Coronary artery (tissue), 2 donors: ENCODE data around the gene CPNE4.

ENCODE experiments used
- DNase-seq: peaks from one replicate; pipeline ENCODE4 v3.0.0-alpha.2; 2017; ENCODE audit warnings: low spot score
- H3K27ac ChIP-seq, 2 donors: fragments of 200-600 bp; sonication (generic); one replicate each; pipeline ENCODE4 v1.5.1; 2016 to 2019
- H3K4me3 ChIP-seq: fragments of 200-600 bp; sonication (generic); 2 replicates; pipeline ENCODE4 v1.5.1; 2016; ENCODE audit warnings: mild to moderate bottlenecking, moderate library complexity
- TF ChIP-seq, protein P1 (sequence below): fragments of 200-600 bp; sonication (generic); IDR thresholded peaks from one replicate; pipeline ENCODE4 v1.5.1; 2019; ENCODE audit warnings: antibody characterized with exemption

The CPNE4 gene

DNA sequence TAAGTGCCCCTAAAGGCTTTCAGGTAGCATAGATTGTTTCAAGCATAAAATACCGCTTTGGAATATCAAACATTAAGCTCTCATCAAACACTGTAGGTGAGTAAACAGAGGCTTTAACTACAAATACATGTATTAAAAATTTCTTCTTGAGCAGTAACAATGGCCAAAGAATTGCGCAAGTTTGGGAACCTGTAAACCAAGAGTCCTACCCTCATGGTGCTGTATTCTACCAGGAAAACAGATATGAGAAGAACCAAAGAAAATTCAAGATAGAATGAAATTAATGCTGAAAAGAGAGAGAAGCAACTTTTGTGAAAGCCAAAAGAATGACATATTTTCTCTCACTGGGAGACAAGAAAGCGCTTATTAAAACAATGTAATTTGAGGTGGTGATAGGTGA is 45.5 kb downstream of the CPNE4 start:
- TF ChIP-seq, protein P1, sequence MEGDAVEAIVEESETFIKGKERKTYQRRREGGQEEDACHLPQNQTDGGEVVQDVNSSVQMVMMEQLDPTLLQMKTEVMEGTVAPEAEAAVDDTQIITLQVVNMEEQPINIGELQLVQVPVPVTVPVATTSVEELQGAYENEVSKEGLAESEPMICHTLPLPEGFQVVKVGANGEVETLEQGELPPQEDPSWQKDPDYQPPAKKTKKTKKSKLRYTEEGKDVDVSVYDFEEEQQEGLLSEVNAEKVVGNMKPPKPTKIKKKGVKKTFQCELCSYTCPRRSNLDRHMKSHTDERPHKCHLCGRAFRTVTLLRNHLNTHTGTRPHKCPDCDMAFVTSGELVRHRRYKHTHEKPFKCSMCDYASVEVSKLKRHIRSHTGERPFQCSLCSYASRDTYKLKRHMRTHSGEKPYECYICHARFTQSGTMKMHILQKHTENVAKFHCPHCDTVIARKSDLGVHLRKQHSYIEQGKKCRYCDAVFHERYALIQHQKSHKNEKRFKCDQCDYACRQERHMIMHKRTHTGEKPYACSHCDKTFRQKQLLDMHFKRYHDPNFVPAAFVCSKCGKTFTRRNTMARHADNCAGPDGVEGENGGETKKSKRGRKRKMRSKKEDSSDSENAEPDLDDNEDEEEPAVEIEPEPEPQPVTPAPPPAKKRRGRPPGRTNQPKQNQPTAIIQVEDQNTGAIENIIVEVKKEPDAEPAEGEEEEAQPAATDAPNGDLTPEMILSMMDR = no peak
- DNase-seq = no peak

GRCh38 chr3:131988209-131988608 is 46.6 kb downstream of the CPNE4 start:
- DNase-seq = no peak
- Histone ChIP-seq H3K4me3 (no peak overlapping the region), H3K27ac (no peak overlapping the region)
- TF ChIP-seq, protein P1 = no peak

More for the DNA sequence above, 45.5 kb downstream of the CPNE4 start:
- no peak overlapping the region for H3K27ac ChIP-seq
- H3K4me3 ChIP-seq = no peak overlapping the region

- no peak for DNase-seq
- TF ChIP-seq, protein P1 = no peak
- H3K4me3 ChIP-seq = no peak overlapping the region
- H3K27ac ChIP-seq = no peak overlapping the region
These were observed 51.1 kb downstream of the CPNE4 start for GRCh38 chr3:131983689-131984088.

DNA sequence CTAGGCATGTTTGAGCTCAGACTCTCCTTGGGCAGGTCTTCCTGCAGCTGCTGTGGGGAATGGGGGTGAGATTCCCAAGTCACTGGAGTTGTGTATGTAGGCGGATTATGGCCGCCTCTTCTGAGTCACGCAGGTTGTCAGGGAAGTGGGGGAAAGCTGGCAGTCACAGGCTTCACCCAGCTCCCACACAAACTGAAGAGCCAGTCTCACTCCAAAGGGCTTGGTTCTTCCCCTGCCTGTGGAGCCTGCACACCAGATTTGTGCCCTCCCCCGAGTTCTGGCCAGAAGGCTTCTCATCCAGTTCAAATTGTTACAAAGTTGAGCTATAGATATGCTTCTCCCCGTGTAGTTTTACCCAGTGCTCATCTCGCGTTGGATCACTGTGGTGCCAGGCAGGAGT is 53.5 kb downstream of the CPNE4 start:
- TF ChIP-seq, protein P1 = no peak
- no peak overlapping the region for H3K4me3 ChIP-seq
- DNase-seq = no peak
- no peak overlapping the region for H3K27ac ChIP-seq

- TF ChIP-seq, protein P1 = no peak
- DNase-seq = no peak
- H3K4me3 ChIP-seq = no peak overlapping the region
- H3K27ac ChIP-seq = no peak overlapping the region
These were observed 58.4 kb downstream of the CPNE4 start for GRCh38 chr3:131976448-131976847.

DNA sequence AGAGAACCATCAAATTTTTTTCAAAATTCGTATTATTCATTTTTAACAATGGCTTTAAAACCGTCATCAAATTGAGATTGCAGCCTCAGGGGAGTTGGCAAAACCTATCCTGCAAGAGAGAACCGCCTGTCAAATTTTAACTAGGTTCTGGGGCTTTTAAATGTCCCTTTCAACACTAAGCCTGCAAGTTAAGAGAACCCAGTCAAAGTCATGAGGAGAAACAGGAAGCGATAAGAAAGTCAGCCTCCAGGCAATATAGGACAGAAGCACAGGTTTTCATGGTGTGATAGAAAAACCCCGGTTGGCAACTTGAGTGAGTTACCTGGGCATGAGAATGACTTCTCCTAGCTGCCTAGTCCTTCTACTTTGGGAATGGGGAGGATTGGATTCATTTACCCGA is 59.8 kb downstream of the CPNE4 start:
- TF ChIP-seq, protein P1 = no peak
- no peak overlapping the region for H3K4me3 ChIP-seq
- peak overlapping the region in 1 of 2 donors; percentile 24 for H3K27ac ChIP-seq
- DNase-seq = no peak

DNA sequence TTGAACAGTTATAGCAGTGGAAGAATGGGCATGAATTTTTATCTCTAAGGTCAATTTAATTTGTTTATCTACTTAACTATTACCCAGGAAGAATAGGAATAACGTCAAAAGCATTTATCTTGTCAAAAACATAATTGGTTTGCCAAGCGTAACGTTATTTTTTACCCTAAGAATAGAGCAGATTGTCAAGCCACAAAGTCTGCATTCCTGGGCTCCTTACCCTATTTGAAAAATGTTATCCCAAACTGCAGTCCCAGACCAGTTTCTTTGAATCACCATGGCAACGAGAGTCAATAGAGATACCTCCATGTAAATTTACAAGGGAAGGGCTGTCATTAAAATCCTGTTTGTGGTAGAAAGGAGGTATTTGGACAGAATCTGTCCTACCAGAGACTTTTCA is 61.1 kb downstream of the CPNE4 start:
- no peak for DNase-seq

More for the DNA sequence above, 61.1 kb downstream of the CPNE4 start:
- TF ChIP-seq, protein P1 = no peak
- peak overlapping the region in 1 of 2 donors; percentile 15 for H3K27ac ChIP-seq
- H3K4me3 ChIP-seq = no peak overlapping the region
